ENCODE results near the gene RBM7.

RBM7 gene

DNA sequence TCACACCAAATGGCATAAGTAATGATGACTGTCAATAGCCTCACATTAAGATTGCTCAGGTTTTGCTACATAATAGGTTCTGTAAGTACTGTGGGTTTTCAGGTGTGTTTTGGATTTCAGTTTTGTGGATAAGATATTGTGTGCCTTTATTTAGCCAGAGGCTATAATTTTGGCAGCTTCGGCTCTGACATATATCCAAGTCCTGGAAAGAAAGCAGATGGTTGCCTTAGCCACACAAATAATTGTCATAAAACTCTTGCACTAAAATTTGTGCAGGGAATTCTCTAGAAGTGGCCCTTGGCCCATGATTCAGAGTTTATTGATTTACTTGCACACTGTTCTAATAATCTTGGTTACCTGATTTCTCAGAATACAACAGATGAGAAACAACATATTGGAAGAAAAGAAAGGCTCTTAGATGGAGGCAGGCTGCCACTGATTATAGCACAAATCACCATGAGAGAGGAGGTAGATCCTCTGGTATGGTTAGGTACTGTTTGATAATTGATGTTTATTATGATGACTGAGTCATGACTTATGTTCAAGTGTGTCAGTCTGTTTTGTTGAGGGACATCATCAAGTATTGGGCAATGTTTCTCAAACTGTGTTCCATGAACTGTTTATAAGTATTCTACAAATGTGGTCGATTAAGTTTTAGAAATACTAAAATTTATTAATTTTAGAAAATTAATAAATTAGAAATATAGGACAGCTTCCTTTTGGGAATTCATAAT lies 48.5 kb downstream of the RBM7 start:
- H3K36me3 ChIP-seq (ENCODE audit: low read length): peaks cover 21% of the 10 kb centered on the region; the same call in 1 of the 2 replicates
- H3K9ac ChIP-seq (ENCODE audit: low read length): no peak overlapping the region
- H2AFZ ChIP-seq (ENCODE audit: low read depth, low read length, severe bottlenecking): no peak overlapping the region
- no peak overlapping the region for H3K4me2 ChIP-seq (ENCODE audit: low read depth, low read length, poor library complexity, severe bottlenecking)
- no peak overlapping the region for H3K27ac ChIP-seq (ENCODE audit: low read depth, low read length)
- H3K79me2 ChIP-seq (ENCODE audit: insufficient read depth, low read length): peaks cover 14% of the 10 kb centered on the region
- no peaks in the 10 kb centered on the region for H4K20me1 ChIP-seq (ENCODE audit: low read depth, low read length)
- H3K4me3 ChIP-seq (ENCODE audit: insufficient read depth, low read length, poor library complexity, severe bottlenecking): no peak overlapping the region
- H3K9me3 ChIP-seq (ENCODE audit: insufficient read depth, low read length): no peaks in the 10 kb centered on the region
- no peaks in the 10 kb centered on the region for H3K27me3 ChIP-seq (ENCODE audit: low read length)
- TF ChIP-seq, protein P1, sequence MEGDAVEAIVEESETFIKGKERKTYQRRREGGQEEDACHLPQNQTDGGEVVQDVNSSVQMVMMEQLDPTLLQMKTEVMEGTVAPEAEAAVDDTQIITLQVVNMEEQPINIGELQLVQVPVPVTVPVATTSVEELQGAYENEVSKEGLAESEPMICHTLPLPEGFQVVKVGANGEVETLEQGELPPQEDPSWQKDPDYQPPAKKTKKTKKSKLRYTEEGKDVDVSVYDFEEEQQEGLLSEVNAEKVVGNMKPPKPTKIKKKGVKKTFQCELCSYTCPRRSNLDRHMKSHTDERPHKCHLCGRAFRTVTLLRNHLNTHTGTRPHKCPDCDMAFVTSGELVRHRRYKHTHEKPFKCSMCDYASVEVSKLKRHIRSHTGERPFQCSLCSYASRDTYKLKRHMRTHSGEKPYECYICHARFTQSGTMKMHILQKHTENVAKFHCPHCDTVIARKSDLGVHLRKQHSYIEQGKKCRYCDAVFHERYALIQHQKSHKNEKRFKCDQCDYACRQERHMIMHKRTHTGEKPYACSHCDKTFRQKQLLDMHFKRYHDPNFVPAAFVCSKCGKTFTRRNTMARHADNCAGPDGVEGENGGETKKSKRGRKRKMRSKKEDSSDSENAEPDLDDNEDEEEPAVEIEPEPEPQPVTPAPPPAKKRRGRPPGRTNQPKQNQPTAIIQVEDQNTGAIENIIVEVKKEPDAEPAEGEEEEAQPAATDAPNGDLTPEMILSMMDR (IDR thresholded peaks at IDR 0.05; ENCODE audit: insufficient read depth, low read length, poor library complexity, severe bottlenecking): no peak
- no peak for TF ChIP-seq EZH2phosphoT487 (conservative IDR thresholded peaks at IDR 0.05; ENCODE audit: low read length)
- H3K9me2 ChIP-seq (replicated peaks; ENCODE audit: insufficient read depth, low read length): no peaks in the 10 kb centered on the region
- no peaks in the 10 kb centered on the region for H3F3A ChIP-seq (ENCODE audit: insufficient read depth)

DNA sequence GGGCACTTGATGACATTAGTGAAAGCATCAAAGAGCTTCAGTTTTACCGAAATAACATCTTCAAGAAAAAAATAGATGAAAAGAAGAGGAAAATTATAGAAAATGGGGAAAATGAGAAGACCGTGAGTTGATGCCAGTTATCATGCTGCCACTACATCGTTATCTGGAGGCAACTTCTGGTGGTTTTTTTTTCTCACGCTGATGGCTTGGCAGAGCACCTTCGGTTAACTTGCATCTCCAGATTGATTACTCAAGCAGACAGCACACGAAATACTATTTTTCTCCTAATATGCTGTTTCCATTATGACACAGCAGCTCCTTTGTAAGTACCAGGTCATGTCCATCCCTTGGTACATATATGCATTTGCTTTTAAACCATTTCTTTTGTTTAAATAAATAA lies 49.4 kb downstream of the RBM7 start:
- H3K9me3 ChIP-seq (ENCODE audit: insufficient read depth, low read length): no peaks in the 10 kb centered on the region
- peaks cover 5% of the 10 kb centered on the region; the same call in 1 of the 2 replicates for H3K79me2 ChIP-seq (ENCODE audit: insufficient read depth, low read length)
- H2AFZ ChIP-seq (ENCODE audit: low read depth, low read length, severe bottlenecking): no peak overlapping the region
- TF ChIP-seq, protein P1 (IDR thresholded peaks at IDR 0.05; ENCODE audit: insufficient read depth, low read length, poor library complexity, severe bottlenecking): no peak
- no peak for TF ChIP-seq EZH2phosphoT487 (conservative IDR thresholded peaks at IDR 0.05; ENCODE audit: low read length)
- H3F3A ChIP-seq (ENCODE audit: insufficient read depth): no peaks in the 10 kb centered on the region
- H3K36me3 ChIP-seq (ENCODE audit: low read length): peaks cover 16% of the 10 kb centered on the region; the same call in 1 of the 2 replicates
- no peak overlapping the region for H3K4me3 ChIP-seq (ENCODE audit: insufficient read depth, low read length, poor library complexity, severe bottlenecking)
- H4K20me1 ChIP-seq (ENCODE audit: low read depth, low read length): no peaks in the 10 kb centered on the region
- H3K27me3 ChIP-seq (ENCODE audit: low read length): no peaks in the 10 kb centered on the region
- no peaks in the 10 kb centered on the region for H3K9me2 ChIP-seq (replicated peaks; ENCODE audit: insufficient read depth, low read length)
- H3K27ac ChIP-seq (ENCODE audit: low read depth, low read length): no peak overlapping the region
- H3K9ac ChIP-seq (ENCODE audit: low read length): no peak overlapping the region
- H3K4me2 ChIP-seq (ENCODE audit: low read depth, low read length, poor library complexity, severe bottlenecking): no peak overlapping the region

DNA sequence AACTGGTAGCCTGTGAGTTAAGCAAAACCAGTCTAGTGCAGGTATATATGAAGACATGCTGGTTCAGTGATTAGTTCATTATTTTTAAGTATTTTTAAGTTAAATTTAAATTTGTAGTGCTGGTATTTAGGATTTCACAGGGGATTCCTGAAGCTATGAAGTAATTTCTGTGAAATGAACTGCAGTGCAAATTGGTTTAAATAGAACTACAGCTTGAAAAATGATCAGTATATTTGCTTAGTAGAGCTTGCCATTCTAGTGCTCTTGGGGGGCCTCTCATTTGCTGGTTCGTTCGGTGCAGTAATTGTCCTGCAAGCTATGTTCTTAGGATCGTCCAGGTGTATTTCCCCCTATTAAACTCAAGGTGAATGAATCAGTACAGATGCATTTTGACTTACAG lies 51.9 kb downstream of the RBM7 start:
- Histone ChIP-seq H3F3A (ENCODE audit: insufficient read depth) (no peaks in the 10 kb centered on the region), H3K9me2 (replicated peaks; ENCODE audit: insufficient read depth, low read length) (no peaks in the 10 kb centered on the region), H3K4me3 (ENCODE audit: insufficient read depth, low read length, poor library complexity, severe bottlenecking) (no peak overlapping the region), H3K4me2 (ENCODE audit: low read depth, low read length, poor library complexity, severe bottlenecking) (no peak overlapping the region), H2AFZ (ENCODE audit: low read depth, low read length, severe bottlenecking) (no peak overlapping the region), H3K27me3 (ENCODE audit: low read length) (no peaks in the 10 kb centered on the region), H3K9ac (ENCODE audit: low read length) (no peak overlapping the region), H3K36me3 (ENCODE audit: low read length) (peaks cover 15% of the 10 kb centered on the region; the same call in 1 of the 2 replicates), H4K20me1 (ENCODE audit: low read depth, low read length) (no peaks in the 10 kb centered on the region), H3K9me3 (ENCODE audit: insufficient read depth, low read length) (no peaks in the 10 kb centered on the region), H3K79me2 (ENCODE audit: insufficient read depth, low read length) (no peaks in the 10 kb centered on the region), H3K27ac (ENCODE audit: low read depth, low read length) (no peak overlapping the region)
- TF ChIP-seq, protein P1 (IDR thresholded peaks at IDR 0.05; ENCODE audit: insufficient read depth, low read length, poor library complexity, severe bottlenecking): no peak
- TF ChIP-seq EZH2phosphoT487 (conservative IDR thresholded peaks at IDR 0.05; ENCODE audit: low read length): no peak
